A549 (cell line): ENCODE results near the gene RINL.

ENCODE experiments used
- ATOH8 ChIP-seq: fragments of 250-450 bp; sonication (Bioruptor Pico); IDR thresholded peaks from 2 replicates; pipeline ENCODE4 v1.5.0; 2020; ENCODE audit warnings: low read depth, mild to moderate bottlenecking, moderate library complexity
- BHLHE40 ChIP-seq: IDR thresholded peaks from 2 replicates; pipeline ENCODE4 v1.6.1; 2012; ENCODE audit warnings: low read depth, low read length, inconsistent platforms
- CEBPB ChIP-seq, 2 experiments: fragments of >200 bp in 1 of 2; sonication (Bioruptor Twin) in 1 of 2; formaldehyde crosslinking in 1 of 2; IDR thresholded peaks; 2 replicates each; pipeline ENCODE4 v1.6.1; 2012 to 2016
- CTCF ChIP-seq: fragments of >200 bp; sonication (Bioruptor Twin); formaldehyde crosslinking; IDR thresholded peaks from 3 replicates; pipeline ENCODE4 v1.5.1; 2016
- E2F6 ChIP-seq: IDR thresholded peaks from 2 replicates; pipeline ENCODE4 v1.6.1; 2012; ENCODE audit warnings: low read depth, borderline replicate concordance
- HMGXB4 ChIP-seq: fragments of 250-450 bp; sonication (Bioruptor Pico); IDR thresholded peaks from 2 replicates; pipeline ENCODE4 v1.5.0; 2021; ENCODE audit warnings: mild to moderate bottlenecking, moderate library complexity, borderline replicate concordance
- KDM1A ChIP-seq: fragments of 200-600 bp; sonication (generic); IDR thresholded peaks from 2 replicates; pipeline ENCODE4 v1.6.1; 2016; ENCODE audit warnings: low read depth, mild to moderate bottlenecking
- MAFK ChIP-seq: fragments of 450-650 bp; IDR thresholded peaks from 2 replicates; pipeline ENCODE4 v1.6.1; 2014; ENCODE audit not compliant: partially characterized antibody
- MYC ChIP-seq: IDR thresholded peaks from 2 replicates; pipeline ENCODE4 v1.6.1; 2012; ENCODE audit warnings: mild to moderate bottlenecking, inconsistent platforms, low read length, improper control_type of control experiment, borderline replicate concordance
- POLR2A ChIP-seq: IDR thresholded peaks from 2 replicates; pipeline ENCODE4 v1.6.1; 2012; ENCODE audit warnings: mild to moderate bottlenecking, low read length
- RAD21 ChIP-seq, 2 experiments: fragments of >200 bp in 1 of 2; sonication (Bioruptor Twin) in 1 of 2; formaldehyde crosslinking in 1 of 2; IDR thresholded peaks in 1 of 2; conservative IDR thresholded peaks in 1 of 2; 2 replicates in 1 of 2; 3 replicates in 1 of 2; pipeline ENCODE4 v1.6.1; 2012 to 2018; ENCODE audit warnings: inconsistent platforms in 1 of 2
- SMC3 ChIP-seq: fragments of >200 bp; sonication (Bioruptor Twin); formaldehyde crosslinking; IDR thresholded peaks from 3 replicates; pipeline ENCODE4 v1.6.1; 2018; ENCODE audit warnings: inconsistent platforms
- USF2 ChIP-seq: fragments of 450-650 bp; IDR thresholded peaks from 2 replicates; pipeline ENCODE4 v1.6.1; 2014; ENCODE audit warnings: antibody characterized with exemption

GRCh38 chr19:38900202-38900629, 22.1 kb upstream of the RINL start:
- TF ChIP-seq POLR2A (no peak), CTCF (no peak), BHLHE40 (peak; percentile 82; the same call in 1 of the 2 replicates), KDM1A (no peak), MYC (no peak), HMGXB4 (CRISPR knock-in tag) (no peak), SMC3 (no peak), USF2 (no peak), CEBPB (IDR thresholded peaks at IDR 0.05) (no peak), ATOH8 (CRISPR knock-in tag) (no peak), MAFK (no peak), E2F6 (0 out of 2 replicates have a peak, but pooled peaks have one; percentile 5), RAD21 (conservative IDR thresholded peaks at IDR 0.05 in 1 of 2, IDR thresholded peaks at IDR 0.05 in 1 of 2) (no peak)
